Activated CD8-positive, alpha-beta T cell treated with anti-CD3 and anti-CD28 coated beads, Interleukin-2, amount 10 ng/mL, durations not matched to agents 7 days and 5 days (primary cell): Measurements from ENCODE around the gene ARHGAP22. TPM values are rescaled to one million over a fixed set of nuclear protein-coding genes. Genes with fewer than 3 reads are reported as not detected.

Experiments used
- ATAC-seq: fragments of 150-1000 bp; cut with Tn5 transposase; one replicate; pipeline ENCODE4 v1.10.0; 2021; ENCODE audit warnings: moderate library complexity
- CTCF ChIA-PET: fragments of 350-600 bp; sonication (Branson Sonifier 250); formaldehyde crosslinking; loops from one replicate; lab custom pipeline; 2021; ENCODE audit warnings: antibody characterized with exemption; lab: Charles Lee
- POLR2A ChIA-PET: fragments of 350-600 bp; sonication (Branson Sonifier 250); formaldehyde crosslinking; loops from one replicate; lab custom pipeline; 2021; ENCODE audit warnings: antibody characterized with exemption; lab: Charles Lee
- DNase-seq: peaks from one replicate; pipeline ENCODE4 v3.0.0-alpha.2; 2020
- H3K27ac Mint-ChIP-seq: one replicate; pipeline ENCODE4 v1.8.0; 2021; ENCODE audit warnings: mild to moderate bottlenecking, mixed read lengths
- H3K27me3 Mint-ChIP-seq: one replicate; pipeline ENCODE4 v1.8.0; 2021; ENCODE audit warnings: low read depth, mixed read lengths
- H3K36me3 Mint-ChIP-seq: one replicate; pipeline ENCODE4 v1.8.0; 2021; ENCODE audit warnings: low read depth, mixed read lengths
- H3K4me1 Mint-ChIP-seq: one replicate; pipeline ENCODE4 v1.8.0; 2021; ENCODE audit warnings: low read depth, mixed read lengths
- H3K4me3 Mint-ChIP-seq: one replicate; pipeline ENCODE4 v1.8.0; 2021; ENCODE audit warnings: mild to moderate bottlenecking, mixed read lengths
- H3K9me3 Mint-ChIP-seq: one replicate; pipeline ENCODE4 v1.8.0; 2022; ENCODE audit warnings: mixed read lengths; ENCODE audit not compliant: insufficient read depth
- total RNA-seq, 2 experiments: library from RNA; stranded (reverse); gene quantifications; one replicate each; pipeline ENCODE4 v1.2.3, GENCODE V29; 2021

ARHGAP22 gene
- total RNA-seq, 2 experiments from 2014 or later: not detected

GRCh38 chr10:48495282-48496045, 109.4 kb downstream of the ARHGAP22 start:
- ATAC-seq: no peak
- CTCF ChIA-PET: interaction anchor here (2.1 kb wide), 1 partner anchor 11 kb away, joined by 6 read pairs; no protein-coding TSS in a partner anchor
- no peaks in the 10 kb centered on the region for H3K9me3 Mint-ChIP-seq
- no peak overlapping the region for H3K27ac Mint-ChIP-seq
- DNase-seq: no peak
- H3K36me3 Mint-ChIP-seq: no peaks in the 10 kb centered on the region
- POLR2A ChIA-PET: no interaction called here
- H3K4me3 Mint-ChIP-seq: no peak overlapping the region
- peaks cover 3% of the 10 kb centered on the region for H3K27me3 Mint-ChIP-seq
- H3K4me1 Mint-ChIP-seq: peaks cover 14% of the 10 kb centered on the region

DNA sequence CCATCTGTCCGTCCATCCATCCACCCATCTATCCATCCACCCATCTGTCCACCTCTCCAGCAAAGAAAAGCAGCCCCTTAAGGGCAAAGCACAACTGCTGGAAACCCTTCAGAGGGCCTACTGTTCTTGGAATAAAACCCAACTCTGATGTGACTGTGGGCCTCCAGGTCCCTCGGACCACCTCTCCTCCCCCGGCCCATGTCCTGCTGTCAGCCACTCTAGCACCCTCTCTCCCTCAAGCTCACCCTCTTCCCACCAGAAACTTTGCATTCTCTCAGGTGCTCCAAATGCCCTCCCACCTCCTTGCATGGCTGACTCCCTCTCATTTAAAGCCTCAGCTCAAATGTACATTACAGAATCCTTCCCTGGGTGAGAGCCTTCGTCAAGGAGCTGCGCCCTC, 110.3 kb downstream of the ARHGAP22 start:
- Mint-ChIP-seq H3K27me3 (peaks cover 3% of the 10 kb centered on the region), H3K4me1 (peaks cover 14% of the 10 kb centered on the region), H3K27ac (peak overlapping the region; percentile 0), H3K9me3 (no peaks in the 10 kb centered on the region), H3K4me3 (no peak overlapping the region), H3K36me3 (no peaks in the 10 kb centered on the region)
- DNase-seq (no peak), ATAC-seq (no peak)
- ChIA-PET POLR2A (no interaction called here), CTCF (interaction anchor here (2.1 kb wide), 1 partner anchor 12 kb away, joined by 6 read pairs; no protein-coding TSS in a partner anchor)

GRCh38 chr10:48494073-48494472, 110.8 kb downstream of the ARHGAP22 start:
- ChIA-PET CTCF (interaction anchor here (2.1 kb wide), 1 partner anchor 13 kb away, joined by 6 read pairs; no protein-coding TSS in a partner anchor), POLR2A (no interaction called here)
- Mint-ChIP-seq H3K4me1 (peaks cover 14% of the 10 kb centered on the region), H3K4me3 (no peak overlapping the region), H3K27ac (no peak overlapping the region), H3K9me3 (no peaks in the 10 kb centered on the region), H3K36me3 (no peaks in the 10 kb centered on the region), H3K27me3 (peaks cover 3% of the 10 kb centered on the region)
- DNase-seq (no peak), ATAC-seq (peak; percentile 39)

DNA sequence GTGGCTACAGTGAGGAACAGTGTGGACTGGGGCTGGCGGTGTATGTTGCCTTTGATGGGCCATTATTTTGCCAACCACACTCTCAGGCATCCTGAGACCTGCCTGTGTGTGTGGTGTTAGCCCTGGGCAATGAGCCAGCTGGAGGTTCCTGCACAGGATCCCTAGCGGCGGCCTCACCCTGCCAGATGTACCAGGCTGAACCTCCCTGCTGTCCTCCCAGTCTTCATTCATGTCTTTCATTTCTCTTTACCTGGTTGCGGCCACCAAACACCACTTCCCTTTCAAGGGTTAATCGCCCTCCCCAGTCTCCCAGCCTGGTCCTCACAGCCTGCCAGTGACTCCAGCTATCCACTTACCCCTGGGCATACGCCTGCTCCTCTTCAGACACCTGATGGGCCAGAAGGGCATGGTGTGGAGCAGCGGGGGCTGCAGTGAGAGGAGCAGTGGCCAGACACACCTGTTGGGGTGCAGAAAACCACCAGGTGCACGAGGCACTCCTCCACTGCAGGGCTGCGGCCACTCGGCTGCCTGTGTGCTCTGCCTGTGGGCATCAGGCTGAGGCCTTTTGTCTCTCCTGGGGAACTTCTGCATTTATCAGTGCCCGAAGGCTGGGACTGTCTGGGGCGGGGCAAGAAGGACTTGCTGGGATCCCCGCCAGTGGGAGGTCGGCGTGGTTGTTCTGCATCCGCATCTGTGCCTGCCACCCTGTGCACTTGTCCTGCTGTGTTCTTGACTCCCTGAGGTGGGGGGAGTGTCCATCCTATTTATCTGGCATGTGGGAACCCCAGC, 111.6 kb downstream of the ARHGAP22 start:
- no peaks in the 10 kb centered on the region for H3K9me3 Mint-ChIP-seq
- DNase-seq: no peak
- no peak overlapping the region for H3K27ac Mint-ChIP-seq
- peaks cover 14% of the 10 kb centered on the region for H3K4me1 Mint-ChIP-seq
- CTCF ChIA-PET: interaction anchor here (2.1 kb wide), 1 partner anchor 14 kb away, joined by 6 read pairs; no protein-coding TSS in a partner anchor
- peaks cover under 1% of the 10 kb centered on the region for H3K27me3 Mint-ChIP-seq
- POLR2A ChIA-PET: no interaction called here
- H3K4me3 Mint-ChIP-seq: no peak overlapping the region
- ATAC-seq: no peak
- H3K36me3 Mint-ChIP-seq: no peaks in the 10 kb centered on the region

DNA sequence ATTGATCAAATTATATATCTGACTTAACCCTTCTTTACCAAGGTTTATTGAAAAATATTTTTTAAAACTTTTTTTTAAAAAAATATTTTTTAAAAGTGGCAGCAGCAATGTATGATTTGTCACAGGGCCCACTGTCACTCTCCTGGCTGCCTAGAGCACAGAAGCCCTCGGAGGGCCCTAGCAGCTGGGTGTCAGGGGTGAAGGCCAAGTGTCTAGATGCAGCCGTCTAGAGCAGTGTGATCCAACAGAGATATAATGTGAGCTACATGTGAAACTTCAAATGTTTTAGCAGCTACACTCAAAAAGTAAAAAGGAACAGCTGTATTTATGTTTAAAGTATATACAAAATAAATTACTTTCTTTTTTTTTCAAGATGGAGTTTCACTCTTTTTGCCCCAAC, 112.7 kb downstream of the ARHGAP22 start:
- Mint-ChIP-seq H3K27ac (no peak overlapping the region), H3K4me1 (peaks cover 14% of the 10 kb centered on the region), H3K36me3 (no peaks in the 10 kb centered on the region), H3K4me3 (no peak overlapping the region), H3K27me3 (peaks cover 5% of the 10 kb centered on the region), H3K9me3 (no peaks in the 10 kb centered on the region)
- POLR2A ChIA-PET: no interaction called here
- ATAC-seq (no peak), DNase-seq (no peak)
- CTCF ChIA-PET: no interaction called here

GRCh38 chr10:48491392-48492139, 113.3 kb downstream of the ARHGAP22 start:
- ATAC-seq: no peak
- Mint-ChIP-seq H3K27me3 (peaks cover 11% of the 10 kb centered on the region), H3K4me1 (peaks cover 14% of the 10 kb centered on the region), H3K9me3 (no peaks in the 10 kb centered on the region), H3K27ac (no peak overlapping the region), H3K4me3 (no peak overlapping the region), H3K36me3 (no peaks in the 10 kb centered on the region)
- ChIA-PET CTCF (no interaction called here), POLR2A (no interaction called here)
- no peak for DNase-seq

- ChIA-PET CTCF (no interaction called here), POLR2A (no interaction called here)
- no peak for ATAC-seq
- Mint-ChIP-seq H3K9me3 (no peaks in the 10 kb centered on the region), H3K4me3 (no peak overlapping the region), H3K4me1 (peaks cover 14% of the 10 kb centered on the region), H3K36me3 (no peaks in the 10 kb centered on the region), H3K27me3 (peaks cover 13% of the 10 kb centered on the region), H3K27ac (no peak overlapping the region)
- DNase-seq: no peak
Measured at GRCh38 chr10:48490946-48491345, 113.9 kb downstream of the ARHGAP22 start.

DNA sequence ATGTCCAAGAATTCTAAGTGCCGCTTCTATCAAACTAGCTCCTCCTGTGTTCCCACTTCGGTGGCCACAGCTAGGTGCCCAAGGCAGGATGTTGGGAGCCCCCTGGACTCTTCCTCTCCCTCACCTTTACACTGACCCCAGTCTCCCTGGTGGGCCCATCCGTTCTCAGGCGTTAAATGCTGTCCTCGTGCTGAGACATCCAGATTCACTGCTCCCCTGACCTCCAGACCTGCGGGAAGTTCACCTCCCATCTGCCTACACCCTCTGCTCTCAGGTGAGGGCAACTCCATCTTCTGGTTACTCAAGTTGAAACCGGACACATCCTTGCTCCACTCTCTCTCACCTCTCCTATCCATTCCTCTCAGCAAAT, 114.3 kb downstream of the ARHGAP22 start:
- H3K4me1 Mint-ChIP-seq: peaks cover 14% of the 10 kb centered on the region
- no peak overlapping the region for H3K27ac Mint-ChIP-seq
- no peak for DNase-seq
- no peaks in the 10 kb centered on the region for H3K36me3 Mint-ChIP-seq
- H3K9me3 Mint-ChIP-seq: no peaks in the 10 kb centered on the region
- no peak for ATAC-seq
- ChIA-PET POLR2A (no interaction called here), CTCF (no interaction called here)
- peaks cover 17% of the 10 kb centered on the region for H3K27me3 Mint-ChIP-seq
- H3K4me3 Mint-ChIP-seq: no peak overlapping the region

- no peak overlapping the region for H3K4me3 Mint-ChIP-seq
- H3K27me3 Mint-ChIP-seq: peaks cover 26% of the 10 kb centered on the region
- H3K36me3 Mint-ChIP-seq: no peaks in the 10 kb centered on the region
- DNase-seq (no peak), ATAC-seq (no peak)
- peaks cover 5% of the 10 kb centered on the region for H3K4me1 Mint-ChIP-seq
- no peak overlapping the region for H3K27ac Mint-ChIP-seq
- ChIA-PET CTCF (no interaction called here), POLR2A (no interaction called here)
- no peaks in the 10 kb centered on the region for H3K9me3 Mint-ChIP-seq
Measured at GRCh38 chr10:48489099-48489498, 115.8 kb downstream of the ARHGAP22 start.

DNA sequence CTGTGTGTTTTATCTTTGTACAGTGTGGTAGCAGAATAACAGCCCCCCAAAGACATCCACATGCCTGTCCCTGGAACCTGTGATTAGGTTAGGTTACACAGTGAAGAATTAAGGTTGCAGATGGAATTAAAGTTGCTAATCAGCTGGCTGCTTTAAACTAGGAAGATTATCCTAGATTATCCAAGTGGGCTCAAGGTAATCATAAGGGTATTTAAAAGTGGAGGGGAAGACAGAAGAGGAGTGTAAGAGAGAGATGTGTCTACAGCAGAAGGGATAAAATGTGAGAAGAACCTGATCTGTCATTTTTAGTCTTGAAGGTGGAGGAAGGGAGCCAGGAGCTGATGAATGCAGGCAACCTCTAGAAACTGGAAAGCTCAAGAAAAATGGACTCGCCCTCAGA, 117.6 kb downstream of the ARHGAP22 start:
- POLR2A ChIA-PET: no interaction called here
- no peak for ATAC-seq
- H3K9me3 Mint-ChIP-seq: no peaks in the 10 kb centered on the region

DNA sequence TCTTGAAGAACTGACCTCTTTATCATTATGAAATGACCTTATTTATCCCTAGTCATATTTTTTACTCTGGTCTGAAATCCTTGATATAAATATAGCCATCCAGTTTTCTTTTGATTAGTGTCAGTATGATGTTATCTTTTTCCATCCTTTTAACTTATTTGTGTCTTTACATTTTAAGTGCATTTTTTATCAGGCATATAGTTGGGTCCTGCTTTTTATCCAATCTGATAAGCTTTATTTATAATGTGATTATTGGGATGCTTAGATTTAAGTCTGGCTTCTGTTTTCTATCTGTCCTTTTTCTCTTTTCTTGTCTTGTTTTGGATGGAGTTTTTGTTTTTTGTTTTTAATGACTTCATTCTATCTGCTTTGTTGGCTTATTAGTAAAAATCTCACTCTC, 119.2 kb downstream of the ARHGAP22 start:
- ATAC-seq (no peak), DNase-seq (no peak)
- Mint-ChIP-seq H3K27me3 (peaks cover 41% of the 10 kb centered on the region), H3K36me3 (no peaks in the 10 kb centered on the region), H3K4me3 (no peak overlapping the region), H3K27ac (no peak overlapping the region), H3K4me1 (no peaks in the 10 kb centered on the region), H3K9me3 (no peaks in the 10 kb centered on the region)
- CTCF ChIA-PET: no interaction called here
- POLR2A ChIA-PET: no interaction called here

More for the DNA sequence above, 117.6 kb downstream of the ARHGAP22 start:
- peaks cover 39% of the 10 kb centered on the region for H3K27me3 Mint-ChIP-seq
- H3K4me1 Mint-ChIP-seq: no peaks in the 10 kb centered on the region
- H3K27ac Mint-ChIP-seq: no peak overlapping the region
- H3K4me3 Mint-ChIP-seq: no peak overlapping the region
- CTCF ChIA-PET: interaction anchor here (1.0 kb wide), 1 partner anchor 38 kb away, joined by 3 read pairs; no protein-coding TSS in a partner anchor
- H3K36me3 Mint-ChIP-seq: no peaks in the 10 kb centered on the region
- no peak for DNase-seq
